GM15510 (cell line): ENCODE results near the gene SLC9A9.

Experiments used
- POLR2A ChIP-seq: IDR thresholded peaks from 3 replicates; pipeline ENCODE4 v1.6.1; 2011; ENCODE audit warnings: borderline replicate concordance; ENCODE audit not compliant: insufficient read length; ENCODE audit errors: extremely low read depth

SLC9A9 gene

DNA sequence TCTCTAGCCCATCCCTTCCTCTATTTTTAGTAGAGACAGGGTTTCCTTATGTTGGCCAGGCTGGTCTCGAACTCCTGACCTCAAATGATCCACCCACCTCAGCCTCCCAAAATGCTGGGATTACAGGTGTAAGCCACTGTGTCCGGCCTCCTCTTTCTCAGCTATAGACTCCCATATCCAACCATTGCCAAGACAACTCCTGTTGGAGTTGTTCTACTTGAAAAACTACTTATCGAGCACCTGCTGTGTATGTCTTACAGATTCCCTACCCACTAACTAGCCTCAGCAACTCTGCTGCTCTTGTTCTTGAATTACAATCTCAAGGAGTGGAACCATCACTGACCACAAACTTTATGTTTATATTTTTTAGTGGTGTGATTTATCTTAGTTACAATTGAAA is 186.6 kb downstream of the SLC9A9 start:
- no peak for TF ChIP-seq POLR2A

DNA sequence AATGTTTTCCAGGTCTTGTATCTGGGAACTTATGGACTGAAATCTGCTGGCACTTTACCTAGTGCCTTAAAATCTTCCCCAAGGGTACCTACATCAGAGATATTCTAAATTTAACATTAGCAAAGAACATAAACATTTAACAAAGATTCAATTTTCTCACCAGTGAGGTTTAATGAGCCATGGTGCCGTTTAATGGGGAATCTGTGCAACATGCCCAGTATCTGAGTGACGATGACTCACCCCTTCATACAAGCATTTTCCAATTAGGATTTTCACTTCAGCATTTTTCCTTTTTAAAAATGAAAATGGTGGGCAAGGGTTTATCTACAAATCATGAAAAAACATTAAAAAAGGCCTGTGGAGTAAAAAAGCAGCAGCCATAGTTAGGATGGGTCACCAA is 189.4 kb downstream of the SLC9A9 start:
- TF ChIP-seq POLR2A, result no peak

DNA sequence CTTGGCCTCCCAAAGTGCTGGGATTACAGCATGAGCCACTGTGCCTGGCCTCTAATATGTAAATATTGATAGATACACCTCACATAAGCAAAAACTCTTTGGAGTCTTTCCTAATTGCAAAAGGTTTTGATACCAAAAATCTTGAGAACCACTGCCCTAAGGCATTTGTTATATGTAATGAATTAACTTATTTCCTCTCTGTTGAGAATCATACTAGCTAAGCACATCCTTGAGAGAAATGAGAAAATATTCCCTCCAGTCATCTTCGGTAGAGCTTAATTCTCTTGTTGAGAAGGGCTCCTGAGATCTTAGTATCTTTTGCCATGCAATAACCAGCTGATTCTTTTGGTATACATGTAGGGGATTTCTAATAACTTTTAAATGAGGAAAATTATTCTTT is 190.2 kb downstream of the SLC9A9 start:
- TF ChIP-seq POLR2A, result no peak

DNA sequence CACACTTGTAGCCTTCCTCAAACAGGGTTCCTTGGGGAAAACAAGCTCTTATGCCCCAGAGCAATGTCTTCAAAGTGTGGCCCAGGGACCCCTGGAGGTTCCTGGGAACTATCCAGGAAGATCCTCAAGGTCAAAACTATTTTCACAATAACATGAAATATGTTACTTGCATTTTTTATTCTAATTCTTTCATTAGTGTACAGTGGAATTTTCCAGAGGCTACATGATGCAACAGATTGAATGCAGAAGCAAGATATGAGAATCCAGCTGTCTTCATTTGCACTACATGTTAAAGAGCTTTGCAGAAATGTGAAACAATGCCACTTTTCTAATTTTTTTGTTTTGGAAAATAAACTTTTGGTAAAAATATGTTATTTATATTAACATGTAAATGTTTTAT is 190.9 kb downstream of the SLC9A9 start:
- no peak for TF ChIP-seq POLR2A

DNA sequence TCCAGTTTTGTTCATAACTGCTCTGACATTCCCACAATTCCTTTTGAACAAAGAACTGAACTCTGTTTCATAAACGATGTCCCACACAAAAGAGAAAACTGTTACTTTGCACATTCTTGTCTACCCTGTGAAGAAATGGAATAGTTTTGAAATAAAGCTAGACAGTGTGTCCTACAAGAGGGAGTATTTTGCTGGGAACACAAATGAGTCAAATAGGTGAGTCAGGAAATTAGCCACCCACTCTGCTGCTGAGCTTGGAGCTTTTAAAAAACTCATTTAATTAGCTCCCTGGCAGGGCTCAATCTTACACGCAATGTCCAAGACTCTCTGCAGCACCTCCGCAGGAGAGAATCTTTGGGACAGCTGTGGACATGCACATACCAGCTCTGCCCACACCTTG is 193.4 kb downstream of the SLC9A9 start:
- TF ChIP-seq POLR2A, result no peak

DNA sequence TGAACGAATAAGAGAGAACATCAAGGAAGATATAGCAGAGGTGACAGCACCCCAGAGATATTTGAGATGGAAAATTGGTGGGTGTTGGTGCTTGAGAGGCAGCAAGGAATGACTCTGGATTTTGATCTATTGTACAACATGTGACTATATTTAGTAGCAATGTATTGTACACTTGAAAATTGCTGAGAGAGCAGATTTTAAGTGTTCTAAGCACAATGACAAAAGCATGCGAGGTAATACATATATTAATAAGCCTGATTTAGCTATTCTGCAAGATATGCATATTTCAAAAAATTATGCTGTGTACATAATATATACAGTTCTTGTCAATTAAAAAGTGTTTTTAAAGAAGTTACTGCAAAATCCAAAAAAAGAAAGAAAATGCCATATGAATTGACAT is 194.3 kb downstream of the SLC9A9 start:
- no peak for TF ChIP-seq POLR2A

DNA sequence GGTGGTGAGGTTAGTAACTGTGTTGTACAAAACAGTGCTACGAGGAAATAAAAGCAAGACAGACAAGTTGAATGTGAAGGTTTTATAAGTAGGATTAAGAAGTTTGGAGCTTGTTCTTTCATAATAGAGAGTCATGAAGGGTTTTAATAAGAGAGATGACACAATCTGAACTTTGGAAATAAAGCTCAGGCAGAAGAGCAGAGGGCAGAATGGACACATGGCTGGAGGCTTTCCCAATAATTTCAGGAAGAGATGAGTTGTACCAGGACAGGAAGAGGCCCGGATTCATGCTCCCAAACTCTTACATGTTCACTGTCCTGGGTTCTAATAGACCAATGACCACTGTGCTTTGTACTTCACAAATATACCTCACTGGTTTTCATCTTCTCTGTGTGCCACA is 194.8 kb downstream of the SLC9A9 start:
- TF ChIP-seq POLR2A, result no peak

DNA sequence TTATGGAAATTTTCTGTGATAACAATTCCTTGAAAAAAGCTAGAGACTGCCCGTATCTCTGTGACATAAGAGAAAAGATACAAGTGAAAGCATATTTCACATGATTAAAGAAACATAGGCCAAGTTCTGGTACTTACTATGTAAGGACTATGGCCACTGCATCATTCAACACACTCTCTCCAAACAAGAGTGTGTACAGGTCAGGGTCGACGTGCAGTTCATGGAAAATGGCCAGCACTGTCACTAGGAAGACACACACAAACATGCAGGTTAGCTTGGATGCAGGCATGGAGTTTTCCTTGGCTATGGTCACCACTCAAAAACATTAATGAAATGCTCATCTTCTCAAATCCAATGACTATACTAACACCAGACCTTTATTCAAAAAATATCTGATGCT is 196.2 kb downstream of the SLC9A9 start:
- TF ChIP-seq POLR2A, result no peak

DNA sequence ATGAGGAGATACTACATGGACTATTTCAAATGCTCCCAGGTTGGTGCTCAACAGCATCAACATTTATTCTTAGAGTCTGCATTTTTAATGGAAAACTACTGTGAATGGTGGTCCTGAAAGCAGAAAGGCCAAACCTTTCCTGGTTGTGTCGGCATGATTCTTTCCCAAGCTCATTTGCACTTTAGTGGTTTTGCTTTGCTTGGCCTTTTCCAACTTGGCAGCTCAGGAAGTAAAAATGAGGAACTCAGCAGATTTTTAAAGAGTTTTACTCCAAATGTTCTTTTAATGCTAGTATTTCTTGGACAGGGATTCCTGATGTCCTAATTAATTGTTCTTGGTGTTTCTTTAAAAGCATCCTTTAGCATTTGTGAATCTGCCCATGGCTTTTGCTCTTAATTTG is 197.4 kb downstream of the SLC9A9 start:
- TF ChIP-seq POLR2A, result no peak

DNA sequence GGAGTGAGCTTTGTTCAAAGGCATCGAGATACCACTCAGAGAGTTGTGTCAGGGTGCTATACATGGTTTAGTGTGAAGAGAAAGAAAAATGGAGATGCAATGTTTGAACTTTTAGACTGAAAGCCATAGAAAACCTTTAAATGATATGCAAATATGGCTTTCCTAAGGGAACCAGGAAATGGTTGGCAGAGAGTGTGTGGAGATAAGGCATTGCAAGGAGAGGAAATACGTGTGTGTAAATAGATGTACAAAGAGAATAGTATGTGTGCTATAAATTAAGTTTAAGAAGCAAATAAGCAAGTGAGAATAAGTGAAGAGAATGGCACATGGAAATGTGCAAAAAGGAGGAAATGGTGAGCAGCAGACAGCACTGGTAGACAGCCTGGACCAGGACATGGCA is 198.1 kb downstream of the SLC9A9 start:
- TF ChIP-seq POLR2A, result no peak

DNA sequence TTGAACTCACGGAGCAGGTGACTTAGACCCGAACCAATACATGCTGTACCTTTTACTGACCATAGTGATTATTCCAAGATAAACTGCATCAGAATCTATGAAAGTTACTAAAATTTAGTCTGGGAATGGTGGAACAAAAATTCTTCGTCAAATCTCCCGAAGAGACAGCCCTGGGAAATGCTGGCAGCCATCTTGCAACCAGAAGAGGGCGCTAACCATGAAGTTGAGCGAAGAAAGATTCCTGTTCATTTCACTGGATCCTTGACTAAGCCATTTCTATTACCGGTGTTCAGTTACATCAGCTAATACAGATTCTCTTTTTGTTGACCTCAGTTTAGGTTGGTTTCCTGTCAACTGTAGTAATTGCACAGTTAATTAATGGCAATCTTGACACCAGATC is 199.6 kb downstream of the SLC9A9 start:
- TF ChIP-seq POLR2A, result no peak

DNA sequence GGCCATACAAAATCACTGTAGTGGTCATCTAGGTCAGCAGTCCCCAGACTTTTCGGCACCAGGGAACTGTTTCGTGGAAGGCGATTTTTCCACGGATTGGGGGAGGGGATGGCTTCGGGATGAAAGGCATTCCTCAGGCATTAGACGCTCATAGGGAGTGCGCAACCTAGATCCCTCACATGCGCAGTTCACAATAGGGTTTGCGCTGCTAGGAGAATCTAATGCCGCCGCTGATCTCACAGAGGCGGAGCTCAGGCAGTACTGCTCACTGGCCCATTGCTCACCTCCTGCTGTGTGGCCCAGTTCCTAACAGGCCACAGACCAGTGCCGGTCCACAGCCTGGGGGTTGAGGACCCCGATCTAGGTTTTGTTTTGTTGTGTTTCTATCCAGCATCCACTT is 200.1 kb downstream of the SLC9A9 start:
- no peak for TF ChIP-seq POLR2A

DNA sequence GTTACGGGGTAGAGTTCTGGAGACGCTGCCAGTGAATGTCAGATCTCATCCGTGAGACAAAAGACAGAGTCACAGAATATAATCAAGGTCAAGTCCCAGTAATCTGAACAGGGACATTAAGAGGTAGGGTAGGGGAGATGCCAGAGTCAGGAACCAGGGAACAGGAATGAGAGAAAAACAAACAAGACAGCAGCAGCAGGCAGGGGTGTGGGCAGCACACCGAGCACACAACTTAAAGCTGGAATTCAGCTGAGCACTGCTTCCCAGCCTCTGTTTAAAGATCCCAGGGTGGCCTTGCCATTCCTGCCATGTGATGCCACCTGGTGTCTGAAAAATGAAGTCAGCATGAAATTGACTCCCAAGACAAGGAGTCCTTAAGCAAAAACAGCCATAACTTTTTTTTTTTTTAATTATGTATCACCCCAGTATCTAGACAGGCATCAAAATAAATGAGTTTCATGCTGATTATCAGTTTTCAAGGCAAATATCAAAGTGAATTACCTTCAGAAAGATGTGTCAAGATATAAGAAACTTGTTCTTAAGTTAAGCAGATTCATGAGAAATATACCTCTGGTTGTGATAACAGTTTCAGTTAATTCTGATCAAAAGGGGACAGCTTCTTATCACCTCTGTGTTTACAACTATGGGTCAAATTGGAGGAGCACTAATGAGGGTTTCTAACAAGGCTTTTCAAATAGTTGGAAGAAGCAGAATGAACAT is 203.7 kb downstream of the SLC9A9 start:
- TF ChIP-seq POLR2A, result no peak

DNA sequence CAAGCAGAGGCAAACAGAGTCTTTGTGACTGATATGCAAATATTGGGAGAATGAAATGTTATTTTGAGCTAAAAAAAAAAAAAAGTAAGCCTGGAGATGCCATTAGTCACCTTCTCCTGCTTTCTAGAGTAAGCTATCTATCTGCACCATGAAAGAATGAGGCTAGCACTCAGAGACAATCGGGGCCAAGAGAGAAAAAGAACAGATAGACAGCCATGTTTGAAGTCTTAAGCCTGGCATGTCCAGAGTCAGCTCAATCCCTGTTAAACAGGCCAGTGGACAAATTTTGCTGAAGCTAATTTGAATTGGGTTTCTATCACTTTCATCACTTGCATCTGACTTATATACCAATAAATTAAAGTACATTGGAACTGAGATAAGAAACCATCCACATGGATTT is 204.4 kb downstream of the SLC9A9 start:
- TF ChIP-seq POLR2A, result no peak

DNA sequence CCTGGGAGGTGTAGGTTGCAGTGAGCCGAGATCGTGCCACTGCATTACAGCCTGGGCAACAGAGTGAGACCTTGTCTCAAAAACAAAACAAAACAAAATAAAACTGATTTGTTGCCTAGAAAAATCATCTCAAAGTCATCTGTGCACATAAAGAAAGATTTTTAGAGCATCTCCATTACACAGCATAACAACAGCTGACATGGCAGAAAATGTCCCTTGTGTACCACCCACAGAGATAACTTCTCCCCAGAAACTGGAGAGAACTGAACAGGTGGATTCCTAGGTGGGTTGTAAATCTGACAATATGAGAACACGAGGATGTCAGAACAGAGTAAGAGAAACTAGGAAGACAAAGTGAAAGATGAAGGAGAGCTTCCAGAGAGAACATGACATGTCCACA is 207.5 kb downstream of the SLC9A9 start:
- no peak for TF ChIP-seq POLR2A

DNA sequence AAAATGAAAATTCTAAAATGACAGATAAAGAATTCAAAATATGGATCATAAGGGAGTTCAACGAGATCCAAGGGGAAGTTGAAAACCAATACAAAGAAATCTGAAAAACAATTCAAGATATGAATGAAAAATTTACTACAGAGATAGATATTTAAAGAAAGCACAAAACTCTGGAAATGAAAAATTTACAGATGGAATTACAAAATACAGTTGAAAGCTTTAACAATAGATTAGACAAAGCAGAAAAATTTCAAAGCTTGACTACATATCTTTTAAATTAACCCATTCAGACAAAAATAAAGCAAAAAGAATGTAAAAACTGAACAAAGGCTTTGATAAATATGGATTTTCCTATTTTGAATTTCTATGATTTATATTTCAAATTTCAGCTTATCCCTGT is 211.1 kb downstream of the SLC9A9 start:
- no peak for TF ChIP-seq POLR2A

DNA sequence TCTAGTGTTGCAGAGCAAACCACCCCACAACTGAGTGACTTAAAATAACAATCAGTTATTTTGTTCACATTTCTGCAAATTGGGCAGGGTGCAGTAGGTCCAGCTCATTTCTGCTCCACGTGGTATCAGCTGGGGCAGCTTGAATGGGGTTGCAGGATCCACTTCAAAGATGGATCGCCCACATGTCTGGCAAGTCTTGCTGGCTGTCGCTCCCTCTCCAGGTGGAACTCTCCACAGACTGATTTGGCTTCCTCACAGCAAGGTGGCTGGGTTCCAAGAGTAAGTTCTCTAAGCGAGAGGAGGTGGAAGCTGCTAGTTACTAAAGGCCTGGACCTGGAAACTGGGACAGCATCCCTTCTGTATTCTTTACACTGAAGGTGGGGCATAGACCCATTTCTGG is 213.3 kb downstream of the SLC9A9 start:
- no peak for TF ChIP-seq POLR2A
